Tongue (tissue), 2 donors: ENCODE measurements around the gene CDHR1. TPM values are rescaled to one million over a fixed set of nuclear protein-coding genes. Genes with fewer than 3 reads are reported as not detected.
"Not testable (repeated sequence)": the region's sequence is repeated elsewhere in the genome, so short reads cannot be mapped to it uniquely, and the experiment has no call there.

ENCODE experiments used
- DNase-seq: peaks from one replicate; pipeline ENCODE4 v3.0.0-alpha.2; 2015
- total RNA-seq: library from RNA; depleted of rRNA; stranded (reverse); fragments of >200 nt; gene quantifications from one replicate; pipeline ENCODE4 v1.2.3, GENCODE V29; 2014

CDHR1 gene
- total RNA-seq: 1.3 TPM

DNA sequence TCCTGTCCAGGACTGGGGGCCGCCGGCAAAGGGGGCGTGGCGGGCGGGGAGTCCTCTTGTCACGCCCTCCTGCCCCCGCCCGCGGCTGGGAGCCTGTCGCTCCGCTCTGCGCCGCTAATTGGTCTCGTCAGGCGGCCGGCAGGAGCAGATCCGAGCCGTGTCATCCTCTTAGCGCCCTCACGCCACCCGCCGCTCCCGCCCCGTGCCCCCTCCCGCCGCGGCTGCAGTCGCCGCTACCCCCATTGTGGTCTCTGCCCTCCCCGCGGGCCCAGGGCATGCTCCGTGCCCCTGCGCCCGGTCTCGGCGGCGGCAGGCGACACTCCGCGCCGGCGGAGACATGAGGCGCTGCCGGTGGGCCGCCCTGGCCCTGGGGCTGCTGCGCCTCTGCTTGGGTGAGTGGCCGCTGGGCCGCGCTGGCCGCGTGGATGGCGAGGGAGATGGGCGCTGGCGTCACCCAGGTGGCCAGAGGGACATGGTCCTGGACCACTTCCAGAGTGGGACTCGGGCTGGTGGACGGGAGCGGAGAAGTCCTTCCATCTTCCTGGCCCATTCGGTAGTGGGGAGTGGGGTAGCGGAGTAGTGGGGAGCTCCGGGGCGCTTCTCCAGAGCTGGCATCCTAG is at the start of gene CDHR1:
TSS of gene CDHR1 (plus strand) at position 114 of the 620 bp plus-strand sequence. CDS start at position 338, 224 bp downstream.
- DNase-seq: peak; percentile 32

DNA sequence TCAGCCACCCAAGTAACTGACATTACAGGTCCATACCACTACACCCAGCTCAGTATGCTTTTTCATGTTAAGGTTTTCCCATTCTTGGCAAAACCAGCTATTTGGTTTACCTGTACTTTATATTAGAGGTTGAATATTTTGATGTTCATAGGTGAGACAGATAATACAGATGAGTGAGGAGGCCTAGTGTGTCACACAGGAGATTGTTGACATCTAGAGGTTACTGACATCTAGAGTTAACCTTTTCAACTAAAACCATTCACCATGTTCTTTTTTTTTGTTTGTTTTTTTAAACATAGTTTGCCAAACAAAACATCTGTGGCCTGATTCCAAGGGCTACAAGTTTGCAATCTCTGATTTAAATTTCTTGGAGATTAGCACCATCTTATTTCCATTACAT is 47.0 kb upstream of the CDHR1 start:
- DNase-seq: no peak

DNA sequence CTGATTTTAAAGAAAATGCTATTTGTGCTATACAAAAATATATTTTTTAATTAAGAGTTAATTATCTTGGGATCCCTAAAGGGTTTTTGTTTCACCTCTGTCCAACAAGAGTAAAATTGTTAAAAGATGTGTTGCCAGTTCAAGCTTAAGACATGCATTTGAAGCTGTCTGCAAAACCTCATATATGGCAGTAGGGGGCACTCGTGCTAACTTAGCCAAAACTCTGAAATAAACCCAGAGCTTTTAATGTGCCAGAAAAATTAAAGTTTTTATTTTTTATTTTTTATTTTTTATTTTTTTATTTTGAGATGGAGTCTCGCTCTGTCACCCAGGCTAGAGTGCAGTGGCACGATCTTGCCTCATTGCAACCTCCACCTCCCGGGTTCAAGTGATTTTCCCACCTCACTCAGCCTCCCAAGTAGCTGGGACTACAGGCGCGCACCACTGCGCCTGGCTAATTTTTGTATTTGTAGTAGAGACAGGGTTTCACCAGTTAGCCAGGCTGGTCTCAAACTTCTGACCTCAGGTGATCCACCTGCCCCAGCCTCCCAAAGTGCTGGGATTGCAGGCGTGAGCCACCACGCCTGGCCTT is 46.2 kb upstream of the CDHR1 start:
- DNase-seq: peak; percentile 56

DNA sequence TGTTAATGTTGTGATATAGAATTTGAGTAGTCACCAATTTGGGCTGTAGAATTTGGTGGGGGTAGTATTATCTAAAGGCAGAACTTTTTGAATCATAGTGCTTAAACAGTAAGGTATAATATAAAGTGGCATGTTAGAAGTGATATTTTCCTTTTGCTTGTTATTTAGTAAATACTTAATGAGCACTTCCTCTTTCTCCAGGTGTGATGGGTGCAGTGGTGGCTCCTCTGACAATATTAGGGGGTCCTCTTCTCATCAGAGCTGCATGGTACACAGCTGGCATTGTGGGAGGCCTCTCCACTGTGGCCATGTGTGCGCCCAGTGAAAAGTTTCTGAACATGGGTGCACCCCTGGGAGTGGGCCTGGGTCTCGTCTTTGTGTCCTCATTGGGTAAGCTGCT is 44.5 kb upstream of the CDHR1 start:
- DNase-seq: no peak

DNA sequence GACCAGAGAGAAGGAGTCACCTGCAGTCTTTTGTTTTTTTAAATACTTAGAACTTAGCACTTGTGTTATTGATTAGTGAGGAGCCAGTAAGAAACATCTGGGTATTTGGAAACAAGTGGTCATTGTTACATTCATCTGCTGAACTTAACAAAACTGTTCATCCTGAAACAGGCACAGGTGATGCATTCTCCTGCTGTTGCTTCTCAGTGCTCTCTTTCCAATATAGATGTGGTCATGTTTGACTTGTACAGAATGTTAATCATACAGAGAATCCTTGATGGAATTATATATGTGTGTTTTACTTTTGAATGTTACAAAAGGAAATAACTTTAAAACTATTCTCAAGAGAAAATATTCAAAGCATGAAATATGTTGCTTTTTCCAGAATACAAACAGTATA is 41.6 kb upstream of the CDHR1 start:
- no peak for DNase-seq

DNA sequence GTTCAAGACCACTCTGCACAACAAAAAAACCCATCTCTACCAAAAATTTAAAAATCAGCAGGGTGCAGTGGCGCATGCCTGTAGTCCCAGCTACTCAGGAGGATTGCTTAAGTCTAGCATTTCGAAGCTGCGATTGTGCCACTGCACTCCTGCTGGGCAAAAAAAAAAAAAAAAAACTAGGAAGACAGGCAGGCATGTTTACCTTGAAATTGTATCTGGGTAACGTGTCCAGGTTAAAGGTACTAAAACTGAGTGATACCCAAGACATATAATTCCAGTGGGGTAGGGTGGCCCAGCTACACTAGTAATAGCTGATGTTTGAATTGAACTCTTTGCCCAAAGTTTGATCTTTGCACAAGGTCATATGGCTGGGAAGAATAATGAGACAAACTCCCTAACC is 38.8 kb upstream of the CDHR1 start:
- no peak for DNase-seq

DNA sequence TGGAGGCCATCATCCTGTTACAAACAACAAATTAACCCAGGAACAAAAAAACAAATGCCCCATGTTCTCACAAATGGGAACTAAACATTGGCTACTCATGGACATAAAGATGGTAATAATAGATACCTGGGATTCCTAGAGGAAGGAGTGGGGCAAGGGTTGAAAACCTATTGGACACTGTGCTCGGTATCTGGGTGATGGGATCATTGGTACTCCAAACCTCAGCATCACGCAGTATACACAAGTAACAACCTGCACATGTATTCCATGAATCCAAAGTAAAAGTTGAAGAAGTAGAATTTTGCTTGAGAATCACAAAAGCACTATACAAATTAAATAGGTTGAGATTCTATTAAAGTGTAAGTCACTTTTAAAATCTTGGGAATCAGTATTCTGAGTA is 38.3 kb upstream of the CDHR1 start:
- DNase-seq: no peak

DNA sequence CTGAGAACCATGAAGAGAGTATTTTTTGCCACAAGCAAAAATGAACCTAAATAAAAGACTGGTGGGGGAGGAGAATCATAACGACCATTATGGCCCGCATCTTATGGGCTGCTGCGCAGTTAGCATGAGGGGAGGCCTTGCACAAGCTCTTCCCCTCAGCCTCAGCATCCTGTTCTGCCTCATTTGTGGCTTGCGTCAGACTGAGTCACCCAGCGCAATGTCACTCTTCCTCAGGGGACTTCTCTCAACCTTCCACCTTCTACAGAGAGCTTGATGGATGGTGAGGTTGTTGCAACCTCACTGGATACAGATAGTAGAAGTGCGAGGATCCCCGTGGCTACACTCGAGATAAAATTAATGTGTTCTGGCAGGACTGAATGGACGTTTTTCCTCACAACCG is 37.6 kb upstream of the CDHR1 start:
- DNase-seq: no peak

DNA sequence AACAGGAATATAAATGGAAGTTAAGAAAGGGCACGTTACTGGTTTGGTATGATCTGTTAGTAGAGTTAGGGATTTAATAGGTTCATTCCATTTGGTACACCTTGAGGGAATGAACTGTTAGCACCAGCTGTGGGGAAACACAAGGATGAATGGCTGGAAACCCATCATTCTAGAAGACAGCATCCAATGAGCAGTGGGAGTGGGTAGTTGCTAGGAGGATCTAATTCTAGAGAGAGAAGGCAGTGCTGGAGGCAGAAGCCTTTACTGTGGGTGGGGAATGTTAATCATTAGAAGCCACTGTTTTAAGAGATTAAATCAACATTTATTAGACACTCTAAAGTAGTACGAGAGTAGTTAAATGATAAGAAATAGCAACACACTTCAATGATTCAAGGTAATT is 36.3 kb upstream of the CDHR1 start:
- no peak for DNase-seq

DNA sequence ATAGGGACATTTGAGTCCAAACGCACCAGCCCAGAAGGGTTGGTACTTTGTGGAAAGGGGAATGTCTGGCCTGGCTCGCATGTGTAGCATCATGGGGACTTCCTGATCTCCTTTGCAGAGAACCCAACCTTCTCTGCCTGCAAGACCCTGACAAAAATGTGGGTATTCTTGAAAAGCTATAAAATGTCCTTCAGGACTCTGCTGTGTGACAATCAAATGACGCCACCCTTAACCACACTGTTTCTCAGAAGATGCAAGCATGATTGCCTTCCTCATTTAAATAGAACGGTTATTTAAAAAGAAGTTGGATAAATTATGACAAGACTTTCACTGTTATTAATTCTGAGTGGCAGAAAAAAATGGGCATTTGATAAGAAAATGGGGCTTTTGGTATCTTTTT is 35.8 kb upstream of the CDHR1 start:
- DNase-seq: no peak

DNA sequence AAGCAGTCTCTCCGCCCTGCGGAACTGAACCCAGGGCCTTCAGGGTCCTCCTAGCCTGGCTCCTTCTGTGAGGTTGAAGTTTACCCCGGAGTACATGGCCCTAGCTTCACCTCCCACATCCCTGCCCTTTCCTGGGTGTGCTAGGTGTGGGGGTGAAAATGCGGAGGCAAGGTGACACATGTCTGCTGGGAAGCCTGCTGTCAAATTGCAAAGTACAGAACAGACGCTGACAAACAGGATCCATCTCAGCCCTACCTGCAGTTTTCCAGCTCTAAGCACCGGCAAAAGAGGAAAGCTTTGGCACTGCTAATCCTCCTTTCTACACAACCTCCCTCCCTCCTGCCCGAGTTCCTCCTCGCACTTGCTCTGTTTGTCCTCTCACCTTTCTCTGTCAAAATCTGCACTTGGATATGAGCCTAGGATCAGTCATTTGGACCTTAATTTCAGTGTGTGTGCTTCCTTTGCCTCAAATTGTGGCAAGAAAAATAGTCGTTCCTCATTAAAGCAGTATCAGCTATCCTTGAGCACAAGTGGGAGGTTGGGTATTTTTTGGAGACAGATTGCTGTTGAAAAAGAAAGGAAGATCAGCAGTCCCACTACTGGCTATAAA is 35.2 kb upstream of the CDHR1 start:
- no peak for DNase-seq

DNA sequence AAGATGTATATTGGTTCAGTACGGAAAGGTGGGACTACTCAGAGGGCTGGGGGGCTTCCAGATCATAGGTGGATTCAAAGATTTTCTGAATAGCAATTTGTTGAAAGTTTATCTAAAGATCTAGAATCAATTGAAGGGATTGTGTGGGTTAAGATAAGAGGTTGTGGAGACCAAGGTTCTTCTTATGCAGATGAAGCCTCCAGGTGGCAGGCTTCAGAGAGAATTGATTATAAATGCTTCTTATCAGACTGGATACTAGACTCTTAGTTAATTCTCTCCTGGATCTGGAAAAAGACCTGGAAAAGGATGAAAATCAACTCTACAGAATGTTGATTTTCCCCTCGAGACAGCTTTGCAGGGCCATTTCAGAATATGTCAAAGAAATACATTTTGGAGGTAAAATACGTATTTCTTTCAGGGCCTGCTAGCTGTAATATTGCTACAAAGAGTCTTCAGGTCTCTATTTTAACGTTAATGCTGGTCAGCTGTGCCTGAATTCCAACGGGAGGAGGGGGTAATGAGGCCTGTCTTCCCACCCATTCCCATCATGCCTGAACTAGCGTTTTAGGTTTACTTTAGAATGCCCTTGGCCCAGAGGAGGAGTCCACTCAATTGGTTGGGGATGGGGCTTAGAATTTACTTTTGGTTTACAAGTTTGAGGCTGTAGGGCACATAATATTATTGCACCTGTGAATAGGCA is 33.5 kb upstream of the CDHR1 start:
- DNase-seq: no peak

DNA sequence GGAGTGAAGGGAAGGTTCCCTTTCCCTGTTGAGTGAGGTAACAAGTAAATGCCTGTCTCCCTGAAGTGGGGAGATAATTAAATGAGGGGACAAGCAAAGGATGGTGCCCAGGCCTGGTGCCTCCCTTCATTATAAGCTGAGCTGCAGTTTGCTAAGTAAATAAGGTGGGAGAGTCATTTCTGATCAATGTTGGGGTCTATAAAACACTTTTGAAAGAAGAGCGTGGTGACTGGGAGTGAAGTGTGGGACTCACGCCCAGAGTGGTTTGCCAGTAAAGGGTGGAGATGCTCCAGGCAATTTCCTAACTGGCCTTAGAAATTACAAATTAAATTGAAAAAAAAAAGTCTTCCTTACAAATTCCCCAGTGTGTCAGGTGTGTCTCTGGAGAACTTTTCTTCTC is 30.3 kb upstream of the CDHR1 start:
- DNase-seq: no peak

DNA sequence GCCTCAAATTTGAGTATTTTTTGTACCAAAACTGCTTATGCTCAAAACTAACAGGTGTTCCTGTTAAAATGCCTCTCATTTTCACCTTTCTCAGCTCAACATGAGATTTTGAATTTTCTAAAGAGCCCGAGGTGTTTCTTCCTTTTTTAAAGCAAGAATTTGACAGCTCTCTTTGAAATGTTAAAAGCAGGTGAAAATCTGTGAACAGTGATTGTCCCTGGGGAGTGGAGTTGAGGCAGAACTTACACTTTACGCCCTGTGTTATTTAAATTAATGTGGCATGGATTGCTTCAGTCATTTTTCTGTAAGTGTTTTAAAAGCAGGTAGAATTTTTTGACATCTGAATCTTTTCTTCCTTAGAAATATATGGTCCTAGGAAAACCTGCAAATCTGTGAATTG is 29.9 kb upstream of the CDHR1 start:
- no peak for DNase-seq

DNA sequence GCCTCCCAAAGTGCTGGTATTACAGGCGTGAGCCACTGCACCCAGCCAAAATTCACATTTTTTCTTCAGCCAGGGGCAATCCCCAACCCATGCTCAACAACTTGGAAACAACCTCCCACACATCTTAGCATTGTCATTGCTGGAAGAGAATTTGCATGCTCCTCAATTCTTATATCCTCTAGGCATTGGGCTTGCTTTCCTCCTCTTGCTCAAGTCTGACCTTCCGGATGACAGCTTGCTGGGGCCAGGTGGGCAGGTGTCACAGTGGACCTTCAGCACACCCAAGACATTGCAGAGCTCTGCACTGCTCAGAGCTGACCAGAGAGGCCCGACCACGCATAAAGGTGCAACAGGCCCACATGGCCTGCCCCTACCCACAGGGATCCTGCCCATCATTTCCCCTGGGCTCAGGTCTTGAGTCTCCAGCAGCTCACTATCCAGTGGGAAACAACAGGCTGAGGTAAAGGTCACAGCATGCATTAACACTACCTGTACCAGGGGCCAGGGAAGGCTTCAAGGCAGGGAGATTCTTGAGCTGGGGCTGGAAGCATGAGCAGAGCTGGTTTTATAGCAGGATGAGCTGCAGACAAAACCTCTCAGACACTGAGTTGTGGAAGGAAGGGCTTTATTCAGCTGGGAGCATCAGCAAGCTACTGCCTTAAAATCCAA is 27.6 kb upstream of the CDHR1 start:
- no peak for DNase-seq

DNA sequence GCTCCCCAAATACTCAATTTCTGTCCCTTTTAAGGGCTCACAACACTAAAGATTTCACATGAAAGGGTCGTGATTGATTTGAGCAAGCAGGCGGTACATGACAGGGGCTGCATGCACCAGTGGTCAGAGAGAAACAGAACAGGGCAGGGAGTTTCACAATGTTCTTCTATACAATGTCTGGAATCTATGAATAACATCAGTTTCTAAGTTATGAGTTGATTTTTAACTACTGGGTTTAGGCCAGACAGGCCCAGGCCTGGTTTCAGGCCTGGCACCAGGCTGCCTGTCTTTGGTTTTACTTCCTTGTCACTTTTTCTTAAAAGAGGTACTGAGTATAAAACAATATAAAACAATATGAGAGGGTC is 27.1 kb upstream of the CDHR1 start:
- DNase-seq: not testable (repeated sequence)

DNA sequence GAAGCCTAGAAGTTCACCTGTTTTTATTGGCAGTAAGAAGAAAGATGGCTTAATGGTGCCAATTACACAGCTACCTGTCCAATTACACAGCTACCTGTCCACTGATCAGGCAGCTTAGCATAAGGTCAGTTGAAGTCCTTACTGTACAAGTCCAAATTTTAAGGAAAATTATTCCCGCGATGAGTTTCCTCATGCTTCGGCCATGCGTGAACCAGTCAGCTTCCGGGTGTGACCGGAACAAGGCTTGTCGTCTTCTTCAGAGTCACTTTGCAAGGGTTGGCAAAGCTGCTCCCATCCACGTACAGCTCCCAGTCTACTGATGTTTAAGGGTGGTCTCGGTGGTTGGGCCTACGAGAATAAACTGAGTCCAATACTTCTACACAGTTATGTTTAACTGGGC is 26.0 kb upstream of the CDHR1 start:
- not testable (repeated sequence) for DNase-seq

DNA sequence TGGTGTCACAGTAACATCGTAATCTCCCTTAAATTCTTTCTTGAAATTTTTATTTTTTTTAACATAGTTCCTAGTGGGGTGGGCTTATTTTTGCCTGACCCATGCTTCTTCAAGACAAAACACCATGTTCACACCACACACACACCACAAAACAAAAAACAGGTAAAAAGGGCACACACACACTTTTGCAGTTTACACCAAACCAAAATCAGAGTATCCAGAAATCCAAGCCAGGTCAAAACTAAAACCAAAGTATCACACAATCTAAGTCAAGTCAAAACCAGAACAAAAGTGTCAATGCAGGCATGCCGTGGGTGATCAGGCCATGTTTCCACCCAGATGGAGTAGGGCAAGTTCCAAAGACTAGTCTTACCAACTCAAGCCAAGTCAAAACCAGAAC is 23.1 kb upstream of the CDHR1 start:
- DNase-seq: not testable (repeated sequence)

DNA sequence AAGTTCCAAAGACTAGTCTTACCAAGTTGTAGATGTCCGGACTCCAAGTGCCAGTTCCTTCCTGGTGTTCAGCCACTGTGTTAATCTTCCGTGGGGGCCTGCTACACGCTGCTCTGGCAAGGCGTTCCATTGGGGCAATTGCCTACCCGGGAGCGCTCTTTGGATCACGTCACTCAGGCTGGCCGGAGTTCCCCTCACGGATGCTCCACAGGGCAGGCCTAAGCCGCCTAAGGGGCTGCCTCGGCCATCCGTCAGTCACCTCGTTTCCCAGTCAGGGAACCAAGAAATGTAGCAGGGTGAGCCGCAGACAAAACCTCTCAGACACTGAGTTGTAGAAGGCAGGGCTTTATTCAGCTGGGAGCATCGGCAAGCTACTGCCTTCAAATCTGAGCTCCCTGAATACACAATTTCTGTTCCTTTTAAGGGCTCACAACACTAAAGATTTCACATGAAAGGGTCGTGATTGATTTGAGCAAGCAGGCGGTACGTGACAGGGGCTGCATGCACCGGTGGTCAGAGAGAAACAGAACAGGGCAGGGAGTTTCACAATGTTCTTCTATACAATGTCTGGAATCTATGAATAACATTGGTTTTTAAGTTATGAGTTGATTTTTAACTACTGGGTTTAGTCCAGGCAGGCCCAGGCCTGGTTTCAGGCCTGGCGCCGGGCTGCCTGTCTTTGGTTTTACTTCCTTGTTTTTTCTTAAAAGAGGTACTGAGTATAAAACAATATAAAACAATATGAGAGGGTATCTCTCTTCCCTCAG is 22.5 kb upstream of the CDHR1 start:
- not testable (repeated sequence) for DNase-seq

DNA sequence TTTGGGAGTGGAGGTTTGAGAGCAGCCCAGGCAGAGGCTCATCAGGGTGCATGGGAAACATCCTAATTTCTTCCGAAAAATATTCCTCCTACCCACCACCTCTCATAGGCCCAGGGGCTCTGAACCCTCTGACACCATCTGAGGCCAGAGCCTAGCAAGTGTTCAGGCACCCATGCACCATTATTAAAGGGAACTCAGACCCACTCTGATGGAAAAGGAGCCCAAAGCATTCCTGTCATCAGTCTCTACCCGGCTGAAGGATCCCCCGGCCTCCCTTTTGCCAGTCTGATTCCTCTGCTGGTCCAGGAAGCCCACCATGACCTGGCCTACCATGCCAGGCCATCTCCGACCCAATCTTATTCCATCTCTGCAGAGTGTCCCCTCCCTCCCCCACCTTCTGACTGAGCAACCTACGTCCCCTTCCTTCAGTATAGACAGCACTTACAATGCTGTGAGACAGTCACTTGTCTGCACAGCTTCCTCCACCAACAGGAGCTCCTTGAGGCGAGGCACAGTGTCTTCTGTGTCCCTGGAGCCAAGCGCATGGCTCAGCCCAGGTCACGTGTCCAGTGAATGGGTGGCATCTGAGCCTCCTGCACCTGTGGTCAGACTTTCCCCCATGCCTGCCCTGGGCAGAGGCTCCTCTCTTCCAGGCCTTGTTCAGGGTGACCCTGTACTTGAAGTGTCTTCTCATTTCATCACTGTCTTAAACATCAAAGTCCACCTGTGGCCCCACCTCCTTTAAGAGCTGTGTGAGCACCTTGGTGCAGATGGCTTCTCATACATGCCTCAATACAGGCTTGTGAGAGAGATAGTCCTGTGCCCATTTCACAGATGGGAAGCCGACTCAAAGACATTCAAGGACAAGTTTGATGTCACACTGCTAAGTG is 21.6 kb upstream of the CDHR1 start:
- no peak for DNase-seq

DNA sequence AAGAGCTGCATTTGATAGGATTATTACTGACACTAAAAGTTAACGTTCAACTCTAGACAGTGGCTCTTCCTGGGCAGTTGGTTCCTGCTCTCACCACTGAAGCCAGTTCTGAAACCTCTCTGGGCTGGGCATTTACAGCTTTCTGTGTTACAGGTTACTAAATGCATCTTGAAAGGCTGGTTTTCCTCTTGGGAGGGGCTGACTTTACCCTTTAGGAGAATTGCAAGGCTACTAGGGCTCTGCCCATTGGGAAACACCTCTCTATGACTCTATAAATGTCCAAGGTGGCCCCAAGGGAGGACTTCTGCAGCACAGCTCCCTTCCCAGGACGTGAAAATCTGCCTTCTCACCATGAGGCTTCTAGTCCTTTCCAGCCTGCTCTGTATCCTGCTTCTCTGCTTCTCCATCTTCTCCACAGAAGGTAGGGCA is 20.8 kb upstream of the CDHR1 start, which contains the start of gene GPR15LG:
TSS of gene GPR15LG (plus strand) at position 301 of the 429 bp plus-strand sequence. CDS start at position 352, 51 bp downstream.
- no peak for DNase-seq
